ENCODE measurements around the gene SLC6A18. TPM values are rescaled to one million over a fixed set of nuclear protein-coding genes. Genes with fewer than 3 reads are reported as not detected.

The SLC6A18 gene
- total and polyA plus RNA-seq, 9 of the 15 experiments (the other 6 are each of a cell fraction or from before 2014, with no cell fraction given): not detected

- no peak for TF ChIP-seq ZNF740 (CRISPR knock-in tag; IDR thresholded peaks at IDR 0.05)
- no peak for TF ChIP-seq ZNF740 (tag; IDR thresholded peaks at IDR 0.05)
- no peak for TF ChIP-seq GTF2B (IDR thresholded peaks at IDR 0.05; ENCODE audit: extremely low read depth, insufficient read length)
- TF ChIP-seq YY1 (IDR thresholded peaks at IDR 0.05; ENCODE audit: borderline replicate concordance in 1 of 3, control insufficient read depth in 1 of 3, extremely low read depth in 1 of 3, insufficient read depth in 3 of 3, insufficient read length in 1 of 3, insufficient replicate concordance in 2 of 3, low read depth in 1 of 3, low read length in 2 of 3): no peak
- TF ChIP-seq TEAD2 (tag; IDR thresholded peaks at IDR 0.05): no peak
- no peak for TF ChIP-seq ATF1 (CRISPR knock-in tag; IDR thresholded peaks at IDR 0.05)
- peak; percentile 79 for TF ChIP-seq ATF1 (tag; IDR thresholded peaks at IDR 0.05)
- no peak for TF ChIP-seq NFYB (IDR thresholded peaks at IDR 0.05; ENCODE audit: extremely low read depth, insufficient read length)
- TF ChIP-seq ZEB2 (IDR thresholded peaks at IDR 0.05): peak; percentile 77; the same call in 1 of the 2 replicates
- no peak for TF ChIP-seq PURB (CRISPR knock-in tag; IDR thresholded peaks at IDR 0.05; ENCODE audit: low read depth)
- TF ChIP-seq GMEB1 (CRISPR knock-in tag; IDR thresholded peaks at IDR 0.05): no peak; the same call in 1 of the 2 replicates
- no peak; the same call in 1 of the 2 replicates for TF ChIP-seq JUN (IDR thresholded peaks at IDR 0.05; ENCODE audit: borderline replicate concordance, low read depth, low read length)
- TF ChIP-seq JUN (CRISPR knock-in tag; IDR thresholded peaks at IDR 0.05; ENCODE audit: borderline replicate concordance): peak; percentile 50; the same call in 1 of the 2 replicates
- TF ChIP-seq BDP1 (IDR thresholded peaks at IDR 0.05; ENCODE audit: insufficient read depth, insufficient read length): no peak
- TF ChIP-seq SAFB (IDR thresholded peaks at IDR 0.05; ENCODE audit: borderline replicate concordance, low read depth, low read length): no peak
- TF ChIP-seq ARID3A (IDR thresholded peaks at IDR 0.05; ENCODE audit: borderline replicate concordance, low read depth, low read length): no peak
- TF ChIP-seq ATF3 (IDR thresholded peaks at IDR 0.05): peak; percentile 48; the same call in 1 of the 2 replicates
- TF ChIP-seq ATF3 (CRISPR knock-in tag; conservative IDR thresholded peaks at IDR 0.05): no peak
- no peak for TF ChIP-seq FOXP1 (CRISPR knock-in tag; IDR thresholded peaks at IDR 0.05)
- TF ChIP-seq NONO (IDR thresholded peaks at IDR 0.05; ENCODE audit: low read depth in 2 of 2, low read length in 1 of 2): peak in 1 of 2 experiments; percentile 81; a peak in 1 of 4 replicates
- peak; percentile 79; the same call in 1 of the 2 replicates for TF ChIP-seq ZNF644 (tag; IDR thresholded peaks at IDR 0.05; ENCODE audit: low read depth)
- TF ChIP-seq HDAC6 (IDR thresholded peaks at IDR 0.05; ENCODE audit: low read depth, low read length): no peak
These were observed 39.4 kb upstream of the SLC6A18 start (continued) for GRCh38 chr5:1185629-1186350.

Measured in K562 (cell line).